Thoracic aorta (tissue), 2 donors: Measurements from ENCODE around the gene S100A9. TPM values are rescaled to one million over a fixed set of nuclear protein-coding genes. Genes with fewer than 3 reads are reported as not detected.

ENCODE experiments used
- ATAC-seq: fragments of 150-250 bp; one replicate; pipeline ENCODE4 v1.8.0; 2017; ENCODE audit warnings: low read depth; ENCODE audit not compliant: insufficient number of reproducible peaks, low FRiP score
- DNase-seq: peaks from one replicate; pipeline ENCODE4 v3.0.0-alpha.2; 2020; ENCODE audit warnings: low spot score
- H3K27ac ChIP-seq, 2 donors: fragments of 200-600 bp; sonication (generic); 1 replicate in 1 of 2; 2 replicates in 1 of 2; pipeline ENCODE4 v1.5.1; 2016; ENCODE audit warnings: mild to moderate bottlenecking in 2 of 2, moderate library complexity in 2 of 2
- H3K27me3 ChIP-seq: fragments of 200-600 bp; sonication (generic); replicated peaks from 2 replicates; pipeline ENCODE4 v1.6.0; 2016; ENCODE audit warnings: mild to moderate bottlenecking; ENCODE audit not compliant: insufficient read depth
- H3K36me3 ChIP-seq: fragments of 200-600 bp; sonication (generic); one replicate; pipeline ENCODE4 v1.5.1; 2016
- H3K4me1 ChIP-seq, 2 donors: fragments of 200-600 bp; sonication (generic); 1 replicate in 1 of 2; 2 replicates in 1 of 2; pipeline versions ENCODE4 v1.5.1 to v1.6.0; 2016; ENCODE audit warnings: low read depth in 2 of 2, mild to moderate bottlenecking in 1 of 2; ENCODE audit not compliant: control insufficient read depth in 1 of 2
- H3K4me3 ChIP-seq: fragments of 200-600 bp; sonication (generic); 2 replicates; pipeline ENCODE4 v1.5.1; 2016; ENCODE audit warnings: mild to moderate bottlenecking
- H3K9me3 ChIP-seq: fragments of 200-600 bp; sonication (generic); 2 replicates; pipeline ENCODE4 v1.5.1; 2016
- total RNA-seq, 2 donors: library from RNA; depleted of rRNA; stranded (reverse); fragments of >200 nt; gene quantifications; one replicate each; pipeline versions ENCODE4 v1.1.0 to v1.2.3, GENCODE V29; 2016
- TF ChIP-seq, protein P1 (sequence below): fragments of 200-600 bp; sonication (generic); IDR thresholded peaks from one replicate; pipeline ENCODE4 v1.5.1; 2019; ENCODE audit warnings: antibody characterized with exemption

S100A9 gene
- total RNA-seq, 2 donors from 2014 or later: 138 to 478 TPM

DNA sequence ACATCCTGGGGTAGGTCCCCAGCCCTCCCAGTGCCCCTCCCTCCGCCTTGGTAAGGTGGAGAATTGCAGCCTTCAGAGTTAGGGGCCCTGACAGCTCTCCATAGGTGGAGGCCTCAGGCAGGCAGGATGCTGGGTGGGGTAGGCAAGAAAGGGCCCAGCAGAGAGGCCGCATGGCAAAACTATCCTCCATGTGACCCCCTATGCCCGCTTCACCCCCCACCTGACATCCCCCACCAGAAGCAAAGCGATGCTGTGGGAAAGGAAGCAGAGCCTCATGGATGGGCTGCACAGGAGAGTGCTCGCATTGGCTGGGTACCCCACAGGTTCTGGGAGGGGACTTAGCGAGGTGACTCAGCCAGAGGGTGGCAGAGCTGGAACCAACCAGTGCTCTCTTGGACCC lies 1.6 kb downstream of the S100A9 start:
- no peaks in the 10 kb centered on the region for H3K4me1 ChIP-seq
- H3K27ac ChIP-seq: no peak overlapping the region
- H3K4me3 ChIP-seq: peak overlapping the region; percentile 26
- no peaks in the 10 kb centered on the region for H3K27me3 ChIP-seq
- H3K36me3 ChIP-seq: no peaks in the 10 kb centered on the region
- DNase-seq: no peak
- TF ChIP-seq, protein P1, sequence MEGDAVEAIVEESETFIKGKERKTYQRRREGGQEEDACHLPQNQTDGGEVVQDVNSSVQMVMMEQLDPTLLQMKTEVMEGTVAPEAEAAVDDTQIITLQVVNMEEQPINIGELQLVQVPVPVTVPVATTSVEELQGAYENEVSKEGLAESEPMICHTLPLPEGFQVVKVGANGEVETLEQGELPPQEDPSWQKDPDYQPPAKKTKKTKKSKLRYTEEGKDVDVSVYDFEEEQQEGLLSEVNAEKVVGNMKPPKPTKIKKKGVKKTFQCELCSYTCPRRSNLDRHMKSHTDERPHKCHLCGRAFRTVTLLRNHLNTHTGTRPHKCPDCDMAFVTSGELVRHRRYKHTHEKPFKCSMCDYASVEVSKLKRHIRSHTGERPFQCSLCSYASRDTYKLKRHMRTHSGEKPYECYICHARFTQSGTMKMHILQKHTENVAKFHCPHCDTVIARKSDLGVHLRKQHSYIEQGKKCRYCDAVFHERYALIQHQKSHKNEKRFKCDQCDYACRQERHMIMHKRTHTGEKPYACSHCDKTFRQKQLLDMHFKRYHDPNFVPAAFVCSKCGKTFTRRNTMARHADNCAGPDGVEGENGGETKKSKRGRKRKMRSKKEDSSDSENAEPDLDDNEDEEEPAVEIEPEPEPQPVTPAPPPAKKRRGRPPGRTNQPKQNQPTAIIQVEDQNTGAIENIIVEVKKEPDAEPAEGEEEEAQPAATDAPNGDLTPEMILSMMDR: no peak
- no peak for ATAC-seq
- no peaks in the 10 kb centered on the region for H3K9me3 ChIP-seq

DNA sequence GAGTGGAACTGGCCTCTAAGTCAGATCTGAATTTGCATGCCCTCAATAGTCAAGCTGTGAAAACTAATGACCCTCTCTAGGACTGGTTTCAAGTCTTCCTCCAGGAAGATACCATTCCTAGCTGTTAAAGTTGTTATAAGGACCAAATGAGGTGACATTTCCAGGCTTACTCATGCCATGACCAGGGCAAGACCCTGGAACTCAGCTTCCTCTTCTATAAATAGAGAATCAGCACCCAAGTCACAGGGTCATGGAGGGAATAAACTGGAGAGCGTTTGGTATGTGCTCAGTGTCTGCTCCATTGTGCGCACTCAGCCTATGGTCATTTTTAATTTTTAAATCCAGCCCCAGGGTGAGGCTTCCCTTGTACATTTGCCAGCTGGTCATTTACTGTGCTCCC lies 2.5 kb downstream of the S100A9 start:
- H3K4me1 ChIP-seq: no peaks in the 10 kb centered on the region
- no peaks in the 10 kb centered on the region for H3K9me3 ChIP-seq
- DNase-seq (no peak), ATAC-seq (no peak)
- no peaks in the 10 kb centered on the region for H3K36me3 ChIP-seq
- no peak overlapping the region for H3K4me3 ChIP-seq
- TF ChIP-seq, protein P1: no peak
- no peaks in the 10 kb centered on the region for H3K27me3 ChIP-seq
- H3K27ac ChIP-seq: no peak overlapping the region

DNA sequence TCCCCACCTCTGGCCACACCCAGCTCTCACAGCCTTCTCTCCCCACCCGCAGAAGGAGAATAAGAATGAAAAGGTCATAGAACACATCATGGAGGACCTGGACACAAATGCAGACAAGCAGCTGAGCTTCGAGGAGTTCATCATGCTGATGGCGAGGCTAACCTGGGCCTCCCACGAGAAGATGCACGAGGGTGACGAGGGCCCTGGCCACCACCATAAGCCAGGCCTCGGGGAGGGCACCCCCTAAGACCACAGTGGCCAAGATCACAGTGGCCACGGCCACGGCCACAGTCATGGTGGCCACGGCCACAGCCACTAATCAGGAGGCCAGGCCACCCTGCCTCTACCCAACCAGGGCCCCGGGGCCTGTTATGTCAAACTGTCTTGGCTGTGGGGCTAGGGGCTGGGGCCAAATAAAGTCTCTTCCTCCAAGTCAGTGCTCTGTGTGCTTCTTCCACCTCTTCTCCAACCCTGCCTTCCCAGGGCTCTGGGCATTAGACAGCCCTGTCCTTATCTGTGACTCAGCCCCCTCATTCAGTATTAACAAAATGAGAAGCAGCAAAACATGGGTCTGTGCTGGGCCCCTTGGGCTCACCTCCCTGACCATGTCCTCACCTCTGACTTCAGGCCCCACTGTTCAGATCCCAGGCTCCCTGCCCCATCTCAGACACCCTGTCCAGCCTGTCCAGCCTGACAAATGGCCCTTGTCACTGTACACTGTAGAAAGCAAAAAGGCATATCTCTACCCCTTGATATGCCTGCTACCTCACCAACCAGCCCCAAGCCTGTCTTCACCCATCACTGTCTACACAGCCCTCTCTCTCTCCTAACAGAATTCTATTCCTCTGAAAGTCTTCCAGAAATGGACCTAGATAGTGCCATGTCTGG lies 3.2 kb downstream of the S100A9 start:
- TF ChIP-seq, protein P1: no peak
- Histone ChIP-seq H3K4me3 (no peak overlapping the region), H3K27me3 (no peaks in the 10 kb centered on the region), H3K27ac (no peak overlapping the region), H3K9me3 (no peaks in the 10 kb centered on the region), H3K36me3 (no peaks in the 10 kb centered on the region), H3K4me1 (no peaks in the 10 kb centered on the region)
- no peak for DNase-seq
- no peak for ATAC-seq

DNA sequence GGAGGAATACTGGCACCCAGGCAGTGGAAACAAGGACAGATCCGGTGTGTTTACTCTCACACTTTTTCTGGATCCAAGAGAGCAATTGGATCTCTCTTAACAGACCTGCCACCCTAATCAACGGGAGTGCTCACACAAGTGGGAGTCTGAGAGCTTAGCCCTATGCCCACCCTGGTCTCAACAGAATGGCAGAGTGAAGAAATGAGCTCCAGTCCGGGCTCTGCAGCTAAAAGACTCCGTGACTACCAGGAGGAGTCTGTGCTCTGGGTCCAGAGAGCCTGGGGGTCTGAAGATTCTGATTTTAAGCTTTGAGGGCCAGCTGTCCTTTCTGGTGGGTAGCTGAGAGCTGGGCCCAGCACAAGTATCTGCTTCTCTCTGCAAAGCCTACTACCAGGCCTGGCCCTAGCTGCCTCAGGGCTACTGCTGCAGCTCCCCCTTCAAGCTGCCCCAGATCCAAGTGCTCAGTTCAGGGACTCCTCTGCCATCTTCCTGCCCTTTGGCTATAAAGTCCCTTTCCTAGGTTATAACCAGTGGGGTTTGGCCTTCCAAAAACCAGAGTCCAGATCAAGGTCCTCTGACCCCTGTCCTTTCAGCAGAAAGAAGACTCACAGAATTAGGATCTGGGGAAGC lies 3.9 kb downstream of the S100A9 start:
- ATAC-seq: no peak
- H3K36me3 ChIP-seq: no peaks in the 10 kb centered on the region

More for the DNA sequence above, 3.9 kb downstream of the S100A9 start:
- TF ChIP-seq, protein P1: no peak
- Histone ChIP-seq H3K9me3 (no peaks in the 10 kb centered on the region), H3K27ac (no peak overlapping the region), H3K4me1 (no peaks in the 10 kb centered on the region), H3K27me3 (no peaks in the 10 kb centered on the region), H3K4me3 (no peak overlapping the region)
- no peak for DNase-seq
